Neural cell (in vitro differentiated cells): Measurements from ENCODE around the gene DEGS2. TPM values are rescaled to one million over a fixed set of nuclear protein-coding genes. Genes with fewer than 3 reads are reported as not detected.

ENCODE experiments used
- H2AFZ ChIP-seq: fragments of 200-600, 300-800 bp; sonication (generic), shearing (Covaris generic); 2 replicates; pipeline ENCODE4 v1.6.0; 2014; ENCODE audit warnings: low read depth, mild to moderate bottlenecking, antibody characterized with exemption, low read length, moderate library complexity
- H3F3A ChIP-seq: fragments of 200-600 bp; shearing (Covaris generic); 2 replicates; pipeline ENCODE4 v1.6.1; 2016; ENCODE audit warnings: mild to moderate bottlenecking, moderate library complexity, mixed read lengths, antibody characterized with exemption, low read length; ENCODE audit not compliant: insufficient read depth, poor library complexity, severe bottlenecking
- H3K27ac ChIP-seq: fragments of 200-600, 300-800 bp; sonication (generic), shearing (Covaris generic); 2 replicates; pipeline ENCODE4 v1.5.1; 2014; ENCODE audit warnings: mild to moderate bottlenecking, low read length, moderate library complexity
- H3K27me3 ChIP-seq: fragments of 300-800, 200-600 bp; sonication (generic), shearing (Covaris generic); 2 replicates; pipeline ENCODE4 v1.6.0; 2014; ENCODE audit warnings: mild to moderate bottlenecking, low read depth, low read length, moderate library complexity; ENCODE audit not compliant: insufficient read depth
- H3K36me3 ChIP-seq: fragments of 300-800, 200-600 bp; sonication (generic), shearing (Covaris generic); 2 replicates; pipeline ENCODE4 v1.5.1; 2014; ENCODE audit warnings: mild to moderate bottlenecking, antibody characterized with exemption, low read length, moderate library complexity; ENCODE audit not compliant: insufficient read depth
- H3K4me2 ChIP-seq: fragments of 300-800, 200-600 bp; sonication (generic), shearing (Covaris generic); 2 replicates; pipeline ENCODE4 v1.6.0; 2014; ENCODE audit warnings: mild to moderate bottlenecking, low read length
- H3K4me3 ChIP-seq: fragments of 300-800, 200-600 bp; sonication (generic), shearing (Covaris generic); 2 replicates; pipeline ENCODE4 v1.5.1; 2014; ENCODE audit warnings: mild to moderate bottlenecking, low read length, moderate library complexity
- H3K79me2 ChIP-seq: fragments of 200-600 bp; shearing (Covaris generic); replicated peaks from 2 replicates; pipeline ENCODE4 v1.6.0; 2014; ENCODE audit warnings: mild to moderate bottlenecking, low read length, moderate library complexity; ENCODE audit not compliant: insufficient read depth
- H3K9ac ChIP-seq: fragments of 300-800, 200-600 bp; sonication (generic), shearing (Covaris generic); 2 replicates; pipeline ENCODE4 v1.6.1; 2016; ENCODE audit warnings: mild to moderate bottlenecking, low read length, mixed read lengths
- H3K9me2 ChIP-seq: fragments of 200-600 bp; shearing (Covaris generic); 2 replicates; pipeline ENCODE4 v1.6.1; 2016; ENCODE audit warnings: mild to moderate bottlenecking, low read length, mixed read lengths; ENCODE audit not compliant: insufficient read depth
- H3K9me3 ChIP-seq: fragments of 200-600, 300-800 bp; sonication (generic), shearing (Covaris generic); 2 replicates; pipeline ENCODE4 v1.6.1; 2016; ENCODE audit warnings: mild to moderate bottlenecking, mixed run types, low read length, moderate library complexity, mixed read lengths
- H4K20me1 ChIP-seq: fragments of 200-600 bp; shearing (Covaris generic); 2 replicates; pipeline ENCODE4 v1.6.1; 2016; ENCODE audit warnings: mild to moderate bottlenecking, mixed run types; ENCODE audit not compliant: insufficient read depth
- CTCF ChIP-seq: fragments of 450-650 bp; IDR thresholded peaks from 2 replicates; pipeline ENCODE4 v1.5.1; 2014; ENCODE audit warnings: antibody characterized with exemption, mild to moderate bottlenecking, moderate library complexity; ENCODE audit not compliant: poor library complexity, severe bottlenecking
- EP300 ChIP-seq: fragments of 450-650 bp; conservative IDR thresholded peaks from 2 replicates; pipeline ENCODE4 v1.6.1; 2014; ENCODE audit warnings: antibody characterized with exemption, mild to moderate bottlenecking, moderate library complexity; ENCODE audit not compliant: poor library complexity, severe bottlenecking
- EZH2 ChIP-seq: fragments of 200-600, 300-800 bp; shearing (Covaris generic), sonication (generic); IDR thresholded peaks from 2 replicates; pipeline ENCODE4 v1.6.1; 2014; ENCODE audit warnings: antibody characterized with exemption, low read length, borderline replicate concordance, mild to moderate bottlenecking; ENCODE audit not compliant: insufficient read depth, poor library complexity, severe bottlenecking
- MXI1 ChIP-seq: fragments of 450-650 bp; conservative IDR thresholded peaks from 2 replicates; pipeline ENCODE4 v1.6.1; 2014; ENCODE audit warnings: antibody characterized with exemption, mild to moderate bottlenecking; ENCODE audit not compliant: poor library complexity, severe bottlenecking
- POLR2AphosphoS5 ChIP-seq: IDR thresholded peaks from 2 replicates; pipeline ENCODE4 v1.6.1; 2012
- RAD21 ChIP-seq: fragments of 450-650 bp; conservative IDR thresholded peaks from 2 replicates; pipeline ENCODE4 v1.6.1; 2014; ENCODE audit warnings: antibody characterized with exemption, mild to moderate bottlenecking, moderate library complexity
- REST ChIP-seq: IDR thresholded peaks from 2 replicates; pipeline ENCODE4 v1.6.1; 2012; ENCODE audit warnings: borderline replicate concordance
- SMC3 ChIP-seq: fragments of 450-650 bp; conservative IDR thresholded peaks from 2 replicates; pipeline ENCODE4 v1.6.1; 2014; ENCODE audit warnings: antibody characterized with exemption, mild to moderate bottlenecking, moderate library complexity; ENCODE audit not compliant: poor library complexity
- TAF1 ChIP-seq: IDR thresholded peaks from 2 replicates; pipeline ENCODE4 v1.6.1; 2012; ENCODE audit warnings: low read depth
- polyA plus RNA-seq: library from polyadenylated mRNA; depleted of rRNA; stranded (reverse); fragments of >200 nt; gene quantifications from 2 replicates; pipeline ENCODE4 v1.2.3, GENCODE V29; 2014

Gene DEGS2
- polyA plus RNA-seq, 1 donor from 2014 or later: 0.37 TPM

GRCh38 chr14:100199240-100199860 lies 39.9 kb upstream of the DEGS2 start:
- no peaks in the 10 kb centered on the region for H3K27me3 ChIP-seq
- H3K36me3 ChIP-seq: no peaks in the 10 kb centered on the region
- H3K27ac ChIP-seq: no peak overlapping the region
- H3K9me3 ChIP-seq: no peaks in the 10 kb centered on the region
- no peak overlapping the region for H3K4me3 ChIP-seq
- no peaks in the 10 kb centered on the region for H4K20me1 ChIP-seq
- H3K4me2 ChIP-seq: no peak overlapping the region
- H2AFZ ChIP-seq: no peak overlapping the region
- H3K9me2 ChIP-seq: no peaks in the 10 kb centered on the region
- H3K79me2 ChIP-seq: no peaks in the 10 kb centered on the region
- no peaks in the 10 kb centered on the region for H3F3A ChIP-seq
- H3K9ac ChIP-seq: no peak overlapping the region
- TF ChIP-seq REST (no peak), POLR2AphosphoS5 (no peak), EP300 (no peak), EZH2 (no peak), CTCF (no peak)

- Histone ChIP-seq H3K9me3 (no peaks in the 10 kb centered on the region), H2AFZ (peak overlapping the region; percentile 89), H3F3A (no peaks in the 10 kb centered on the region), H3K4me3 (peak overlapping the region; percentile 66), H4K20me1 (no peaks in the 10 kb centered on the region), H3K9me2 (no peaks in the 10 kb centered on the region), H3K27me3 (no peaks in the 10 kb centered on the region), H3K27ac (peak overlapping the region; percentile 24), H3K4me2 (peak overlapping the region; percentile 24), H3K79me2 (no peaks in the 10 kb centered on the region), H3K9ac (peak overlapping the region; percentile 54), H3K36me3 (no peaks in the 10 kb centered on the region)
- no peak for TF ChIP-seq MXI1
- no peak for TF ChIP-seq EP300
- no peak for TF ChIP-seq REST
- no peak for TF ChIP-seq POLR2AphosphoS5
- no peak for TF ChIP-seq TAF1
- no peak for TF ChIP-seq RAD21
- no peak for TF ChIP-seq SMC3
- TF ChIP-seq CTCF: no peak
- TF ChIP-seq EZH2: no peak
These were observed 34.2 kb upstream of the DEGS2 start for GRCh38 chr14:100193417-100194357.
